OCI-LY7 (cell line): ENCODE results near the gene CTBP2. TPM values are rescaled to one million over a fixed set of nuclear protein-coding genes. Genes with fewer than 3 reads are reported as not detected.
A peak's percentile ranks its signal among the peaks of the same experiment; 100 is the strongest.

Experiments used
- BruUV-seq: library from RNA; stranded (reverse); fragments of 400-500 nt; replicated peaks from 2 replicates; lab custom pipeline; 2021; lab: Mats Ljungman, UMichigan
- CTCF ChIA-PET: fragments of 300-600 bp; sonication (Branson Sonifier 250); formaldehyde crosslinking; loops from one replicate; lab custom pipeline; 2022; ENCODE audit warnings: antibody characterized with exemption; ENCODE audit not compliant: unreplicated experiment; lab: Charles Lee
- POLR2A ChIA-PET: fragments of 300-600 bp; sonication (Branson Sonifier 250); formaldehyde crosslinking; loops from one replicate; lab custom pipeline; 2022; ENCODE audit warnings: antibody characterized with exemption; lab: Charles Lee
- DNase-seq: peaks from one replicate; pipeline ENCODE4 v3.0.0-alpha.2; 2015; ENCODE audit warnings: low spot score
- H2AFZ ChIP-seq: fragments of 200-600 bp; sonication (generic), shearing (Covaris generic); 2 replicates; pipeline ENCODE4 v1.6.1; 2014; ENCODE audit warnings: mild to moderate bottlenecking, antibody characterized with exemption, low read length, moderate library complexity
- H3K27ac ChIP-seq: fragments of 200-600 bp; sonication (generic); 2 replicates; pipeline ENCODE4 v1.5.1; 2014; ENCODE audit warnings: mixed run types, low read depth, mild to moderate bottlenecking, moderate library complexity, low read length, inconsistent platforms; ENCODE audit not compliant: poor library complexity, severe bottlenecking
- H3K36me3 ChIP-seq: fragments of 200-600 bp; sonication (generic); 2 replicates; pipeline ENCODE4 v1.6.1; 2014; ENCODE audit warnings: mild to moderate bottlenecking, antibody characterized with exemption, low read length, moderate library complexity, mixed read lengths; ENCODE audit not compliant: insufficient read depth
- H3K4me1 ChIP-seq: fragments of 200-600 bp; sonication (generic); 2 replicates; pipeline ENCODE4 v1.5.1; 2014; ENCODE audit warnings: mild to moderate bottlenecking, low read length; ENCODE audit not compliant: insufficient read depth, poor library complexity, severe bottlenecking
- H3K4me2 ChIP-seq: fragments of 200-600 bp; sonication (generic); 2 replicates; pipeline ENCODE4 v1.6.1; 2014; ENCODE audit warnings: mild to moderate bottlenecking, low read length
- H3K4me3 ChIP-seq: fragments of 200-600 bp; sonication (generic); 2 replicates; pipeline ENCODE4 v1.5.1; 2014; ENCODE audit warnings: mild to moderate bottlenecking, low read depth, low read length; ENCODE audit not compliant: poor library complexity, severe bottlenecking
- H3K79me2 ChIP-seq: fragments of 200-600 bp; sonication (generic); 2 replicates; pipeline ENCODE4 v1.6.1; 2016; ENCODE audit warnings: low read depth, mild to moderate bottlenecking, low read length, moderate library complexity, mixed read lengths; ENCODE audit not compliant: insufficient read depth
- H3K9me2 ChIP-seq: fragments of 200-600 bp; sonication (generic); 2 replicates; pipeline ENCODE4 v1.6.1; 2016; ENCODE audit warnings: mild to moderate bottlenecking, low read length, mixed read lengths; ENCODE audit not compliant: insufficient read depth
- H3K9me3 ChIP-seq: fragments of 200-600 bp; sonication (generic); 2 replicates; pipeline ENCODE4 v1.6.1; 2014; ENCODE audit warnings: mild to moderate bottlenecking, mixed run types, low read length, mixed read lengths
- H4K20me1 ChIP-seq: fragments of 200-600 bp; sonication (generic); 2 replicates; pipeline ENCODE4 v1.6.1; 2014; ENCODE audit warnings: mild to moderate bottlenecking, antibody characterized with exemption, low read length, moderate library complexity, mixed read lengths; ENCODE audit not compliant: insufficient read depth
- EZH2phosphoT487 ChIP-seq: fragments of 200-600 bp; sonication (generic); IDR thresholded peaks from 2 replicates; pipeline ENCODE4 v1.6.1; 2018; ENCODE audit warnings: low read depth, borderline replicate concordance, mild to moderate bottlenecking, mixed run types, antibody characterized with exemption, low read length, moderate library complexity, mixed read lengths
- intact Hi-C: fragments of 100-400 bp; cut with micrococcal nuclease; formaldehyde crosslinking; loops from one replicate; pipeline ENCODE4 v1.10.0; 2022; ENCODE audit not compliant: unreplicated experiment
- total RNA-seq, 2 experiments: library from RNA; depleted of rRNA in 1 of 2; stranded (reverse); fragments of >200 nt in 1 of 2; shearing (Covaris generic) in 1 of 2; gene quantifications; 2 replicates each; pipeline ENCODE4 v1.2.3, GENCODE V29; 2014 to 2022
- TF ChIP-seq, protein P1 (sequence below): fragments of 200-600 bp; sonication (generic); conservative IDR thresholded peaks from 2 replicates; pipeline ENCODE4 v1.5.1; 2014; ENCODE audit warnings: mild to moderate bottlenecking, antibody characterized with exemption, low read length, moderate library complexity, mixed read lengths

Gene CTBP2
- total RNA-seq, 2 experiments from 2014 or later: not detected

DNA sequence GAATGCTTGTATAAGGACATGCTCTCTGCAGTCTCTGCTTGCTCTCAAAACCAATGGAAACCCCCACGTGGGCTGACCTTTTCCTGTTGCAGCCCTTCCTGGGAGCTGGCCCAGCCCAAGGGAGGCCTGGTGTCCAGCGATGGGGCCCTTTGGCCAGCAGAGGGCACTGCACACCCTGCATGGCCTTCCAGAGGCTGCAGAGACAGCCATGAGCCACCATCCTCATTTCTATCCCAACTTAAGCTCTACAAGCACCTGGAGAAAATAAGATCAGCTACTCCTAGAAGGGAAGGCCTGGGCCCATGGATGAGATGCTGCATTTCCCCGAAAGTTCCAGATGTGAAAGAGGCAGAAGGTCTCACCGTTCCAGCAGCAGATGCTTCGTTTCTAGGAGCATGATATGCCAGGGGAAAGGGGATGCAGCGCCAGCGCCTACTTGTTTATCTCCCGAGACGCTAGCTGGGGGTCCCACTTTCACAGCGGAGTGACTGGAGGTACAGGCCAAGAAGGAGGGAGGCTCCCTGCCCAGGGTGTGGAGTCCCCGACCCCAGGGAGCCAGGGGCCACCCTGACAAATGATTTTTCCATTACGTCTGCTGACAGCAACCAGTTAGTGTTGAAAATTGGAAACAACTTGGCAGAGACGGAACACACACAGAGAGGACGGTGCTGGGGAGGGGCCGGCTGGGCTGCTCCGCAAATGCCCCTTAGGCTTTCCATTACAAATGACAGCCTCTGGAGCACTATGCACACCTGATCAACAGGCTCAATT, 112.1 kb downstream of the CTBP2 start:
- no peaks in the 10 kb centered on the region for H3K9me3 ChIP-seq
- peak; percentile 74 for DNase-seq
- ChIA-PET CTCF (interaction anchor here (0.5 to 1.2 kb wide), 4 partner anchors 12 to 214 kb away, joined by 3 to 5 read pairs (median 3); no protein-coding TSS in a partner anchor), POLR2A (interaction anchor here (0.5 to 0.7 kb wide), 2 partner anchors 17 to 110 kb away, joined by 3 to 5 read pairs; no protein-coding TSS in a partner anchor)
- H3K27ac ChIP-seq: no peak overlapping the region
- BruUV-seq: no TSS peak
- H3K36me3 ChIP-seq: no peaks in the 10 kb centered on the region
- no peaks in the 10 kb centered on the region for H3K79me2 ChIP-seq
- no peaks in the 10 kb centered on the region for H4K20me1 ChIP-seq
- H3K4me3 ChIP-seq: no peak overlapping the region
- H3K9me2 ChIP-seq: no peaks in the 10 kb centered on the region
- H3K4me2 ChIP-seq: no peak overlapping the region
- no peak overlapping the region for H2AFZ ChIP-seq
- intact Hi-C loops: loop anchor here (1.0 to 10.0 kb wide), 4 partner anchors 107 to 579 kb away; no protein-coding TSS in a partner anchor
- no peak for TF ChIP-seq EZH2phosphoT487
- TF ChIP-seq, protein P1, sequence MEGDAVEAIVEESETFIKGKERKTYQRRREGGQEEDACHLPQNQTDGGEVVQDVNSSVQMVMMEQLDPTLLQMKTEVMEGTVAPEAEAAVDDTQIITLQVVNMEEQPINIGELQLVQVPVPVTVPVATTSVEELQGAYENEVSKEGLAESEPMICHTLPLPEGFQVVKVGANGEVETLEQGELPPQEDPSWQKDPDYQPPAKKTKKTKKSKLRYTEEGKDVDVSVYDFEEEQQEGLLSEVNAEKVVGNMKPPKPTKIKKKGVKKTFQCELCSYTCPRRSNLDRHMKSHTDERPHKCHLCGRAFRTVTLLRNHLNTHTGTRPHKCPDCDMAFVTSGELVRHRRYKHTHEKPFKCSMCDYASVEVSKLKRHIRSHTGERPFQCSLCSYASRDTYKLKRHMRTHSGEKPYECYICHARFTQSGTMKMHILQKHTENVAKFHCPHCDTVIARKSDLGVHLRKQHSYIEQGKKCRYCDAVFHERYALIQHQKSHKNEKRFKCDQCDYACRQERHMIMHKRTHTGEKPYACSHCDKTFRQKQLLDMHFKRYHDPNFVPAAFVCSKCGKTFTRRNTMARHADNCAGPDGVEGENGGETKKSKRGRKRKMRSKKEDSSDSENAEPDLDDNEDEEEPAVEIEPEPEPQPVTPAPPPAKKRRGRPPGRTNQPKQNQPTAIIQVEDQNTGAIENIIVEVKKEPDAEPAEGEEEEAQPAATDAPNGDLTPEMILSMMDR: peak; percentile 92
- no peaks in the 10 kb centered on the region for H3K4me1 ChIP-seq

- POLR2A ChIA-PET: interaction anchor here (1.4 kb wide), 1 partner anchor 51 kb away, joined by 3 read pairs; no protein-coding TSS in a partner anchor
These were observed 116.3 kb downstream of the CTBP2 start for GRCh38 chr10:125043841-125044658.

More at GRCh38 chr10:125043841-125044658, 116.3 kb downstream of the CTBP2 start:
- Histone ChIP-seq H3K36me3 (no peaks in the 10 kb centered on the region), H4K20me1 (no peaks in the 10 kb centered on the region), H2AFZ (no peak overlapping the region), H3K27ac (no peak overlapping the region), H3K9me3 (no peaks in the 10 kb centered on the region), H3K4me3 (no peak overlapping the region), H3K79me2 (no peaks in the 10 kb centered on the region), H3K4me1 (no peaks in the 10 kb centered on the region), H3K4me2 (no peak overlapping the region), H3K9me2 (no peaks in the 10 kb centered on the region)
- TF ChIP-seq, protein P1: no peak
- TF ChIP-seq EZH2phosphoT487: no peak
- intact Hi-C loops: loop anchor here (10.0 kb wide), 1 partner anchor 111 kb away; no protein-coding TSS in a partner anchor
- no peak for DNase-seq
- no TSS peak for BruUV-seq
- CTCF ChIA-PET: no interaction called here
